GM21723 (cell line): ENCODE results near the gene EPS8.
"Not testable (repeated sequence)": the region's sequence is repeated elsewhere in the genome, so short reads cannot be mapped to it uniquely, and the experiment has no call there.

ENCODE experiments used
- ATAC-seq: cut with Tn5 transposase; IDR thresholded peaks from one replicate; pipeline ENCODE4 v1.9.1; 2021; ENCODE audit warnings: mild to moderate bottlenecking, moderate library complexity; ENCODE audit not compliant: unreplicated experiment

EPS8 gene

DNA sequence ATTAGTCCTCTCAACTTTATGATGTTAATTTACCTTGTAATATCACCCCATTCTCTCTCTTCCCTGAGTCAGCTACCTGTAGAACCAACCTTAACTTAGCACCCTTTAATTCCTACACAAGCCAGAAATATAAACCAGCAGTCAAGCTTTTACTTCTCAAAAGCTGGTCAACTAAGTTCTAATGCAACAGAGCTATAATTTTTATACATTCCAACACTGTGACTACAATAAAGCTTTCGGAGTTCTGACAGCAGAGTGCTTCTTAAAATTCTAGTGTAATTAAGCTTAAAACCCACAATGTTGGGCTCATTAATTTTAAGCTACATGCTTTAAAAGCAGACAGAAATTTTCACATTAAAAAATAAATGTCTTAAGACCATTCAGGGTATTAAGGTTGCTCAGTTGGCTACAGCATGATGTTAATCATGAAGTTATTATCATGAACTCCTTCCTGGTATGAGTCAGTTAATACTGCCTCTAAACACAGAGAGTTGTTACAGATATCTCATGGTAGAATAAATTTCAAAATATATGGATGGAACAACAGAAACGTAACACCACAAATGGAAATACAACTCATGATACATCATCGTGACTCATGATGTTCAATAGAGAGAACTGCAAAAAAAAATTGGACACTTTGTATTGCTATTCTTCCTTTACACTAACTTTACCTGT lies 126.7 kb downstream of the EPS8 start:
- no peak for ATAC-seq

GRCh38 chr12:15651371-15651770 lies 137.8 kb downstream of the EPS8 start:
- ATAC-seq = no peak

GRCh38 chr12:15650399-15651128 lies 138.6 kb downstream of the EPS8 start:
- ATAC-seq = no peak

DNA sequence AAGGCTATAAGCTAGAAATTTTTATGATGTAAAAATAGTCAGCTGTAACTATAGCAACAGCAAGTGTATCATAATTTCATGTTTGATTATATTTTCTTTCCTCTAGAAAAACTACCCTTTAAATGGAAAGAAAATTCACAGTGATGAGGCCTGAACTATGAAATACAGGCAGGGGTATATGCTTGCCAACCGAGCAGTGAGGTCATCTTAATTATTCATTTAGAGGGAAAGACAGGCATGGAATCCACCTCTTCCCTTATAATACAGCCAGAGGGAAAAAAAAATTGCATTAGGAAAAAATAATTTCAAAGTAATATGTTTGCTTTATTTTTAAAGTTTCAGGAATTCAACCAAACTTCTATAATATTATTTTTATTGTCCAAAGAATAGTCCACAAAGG lies 139.8 kb downstream of the EPS8 start:
- ATAC-seq = no peak

DNA sequence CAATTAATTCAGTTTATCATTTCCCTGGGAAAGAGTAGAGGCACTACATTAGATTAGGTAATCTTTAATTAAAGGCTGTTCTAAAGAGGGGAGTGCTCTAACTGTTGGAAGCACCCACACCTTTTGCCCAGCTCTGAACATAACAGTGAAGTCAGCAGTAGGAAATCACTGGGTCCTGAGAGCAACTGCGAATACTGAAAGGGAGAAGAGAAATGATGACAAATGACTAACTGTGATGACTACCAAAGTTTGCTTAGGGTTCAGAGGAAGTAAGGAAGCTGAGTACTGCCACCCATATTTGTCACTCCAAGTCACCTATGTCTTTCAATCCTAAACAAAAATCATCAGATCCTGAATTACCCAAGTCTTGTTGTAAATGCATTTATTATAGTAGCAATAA lies 140.6 kb downstream of the EPS8 start:
- ATAC-seq = no peak

- no peak for ATAC-seq
Measured at GRCh38 chr12:15646581-15646980, 142.6 kb downstream of the EPS8 start.

DNA sequence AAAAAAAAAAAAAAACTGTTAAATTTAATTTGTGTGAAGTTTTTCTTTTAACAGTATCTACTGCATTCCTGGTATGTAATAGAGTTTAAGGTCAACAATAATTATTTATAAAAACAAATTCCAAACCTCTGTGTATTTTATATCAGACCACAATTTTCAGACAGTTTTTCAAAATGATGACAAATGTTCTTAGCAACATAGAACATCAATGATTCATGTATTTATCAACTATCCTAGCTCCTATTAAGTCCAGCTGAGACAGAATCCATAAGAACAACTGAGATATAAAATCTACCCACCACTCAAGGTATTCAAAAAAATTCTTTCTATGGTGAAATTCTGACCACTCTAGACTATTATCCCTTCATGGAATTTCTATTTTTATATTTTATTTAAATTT lies 144.5 kb downstream of the EPS8 start:
- no peak for ATAC-seq

DNA sequence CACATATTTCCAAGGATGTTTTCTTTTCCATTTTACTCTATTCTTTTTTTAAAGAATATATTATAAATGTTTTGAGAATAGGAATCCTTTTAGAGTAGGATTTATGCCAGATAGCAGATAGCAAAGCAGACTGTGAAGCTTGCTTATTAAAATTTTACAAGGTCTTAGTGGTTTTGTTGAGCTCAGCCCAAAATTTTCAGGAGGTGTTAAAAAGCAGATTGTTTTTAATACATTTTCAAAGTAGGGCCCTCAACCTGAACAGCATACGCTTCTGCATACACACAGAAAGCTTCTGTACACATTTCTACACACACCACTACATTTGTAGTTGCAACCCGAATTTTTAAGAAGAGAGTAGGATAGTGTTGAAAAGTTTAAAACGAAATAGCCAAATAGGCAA lies 151.0 kb downstream of the EPS8 start:
- no peak for ATAC-seq

GRCh38 chr12:15636060-15636890 lies 152.9 kb downstream of the EPS8 start:
- no peak for ATAC-seq

GRCh38 chr12:15634010-15634683 lies 155.0 kb downstream of the EPS8 start:
- no peak for ATAC-seq

- no peak for ATAC-seq
Measured at GRCh38 chr12:15633201-15633600, 156.0 kb downstream of the EPS8 start.

DNA sequence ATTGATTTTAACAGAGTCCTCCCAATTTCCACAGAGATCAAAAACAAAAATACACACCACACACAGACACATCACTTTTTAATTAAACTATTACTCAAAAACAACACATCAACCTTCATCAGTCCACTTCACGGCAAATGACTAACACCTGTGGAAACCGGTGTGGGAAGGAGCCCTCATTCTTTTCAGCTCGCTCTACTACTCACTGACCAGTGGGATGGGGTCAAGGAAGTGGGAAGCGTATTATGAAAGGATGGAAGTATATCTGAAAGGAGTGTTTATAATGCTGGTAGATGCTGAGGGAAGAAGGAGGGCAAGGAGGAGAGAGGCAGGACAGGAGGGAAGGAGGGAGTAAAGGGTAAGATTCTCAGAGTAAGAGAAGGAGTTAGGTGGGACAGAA lies 156.5 kb downstream of the EPS8 start:
- ATAC-seq = no peak

- ATAC-seq = no peak
Measured at GRCh38 chr12:15631007-15631715, 158.0 kb downstream of the EPS8 start.

DNA sequence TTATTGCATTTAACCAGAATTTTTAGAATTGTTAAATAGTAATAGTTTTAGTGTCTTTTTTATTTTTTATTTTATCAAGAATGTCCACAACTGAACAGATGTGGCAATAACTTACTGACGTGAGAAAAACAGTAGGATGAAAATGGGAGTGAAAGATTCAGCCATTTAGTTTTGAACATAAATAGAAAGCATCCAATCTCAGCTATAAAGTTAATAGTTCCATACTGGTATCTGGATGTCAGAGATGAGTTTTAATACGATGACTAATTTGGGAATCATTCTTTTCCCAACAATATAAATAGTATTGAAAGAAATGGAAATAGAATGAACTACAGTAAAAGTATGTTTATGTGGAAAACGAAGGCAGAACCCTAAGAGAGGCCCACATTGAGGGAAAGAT lies 159.4 kb downstream of the EPS8 start:
- no peak for ATAC-seq

DNA sequence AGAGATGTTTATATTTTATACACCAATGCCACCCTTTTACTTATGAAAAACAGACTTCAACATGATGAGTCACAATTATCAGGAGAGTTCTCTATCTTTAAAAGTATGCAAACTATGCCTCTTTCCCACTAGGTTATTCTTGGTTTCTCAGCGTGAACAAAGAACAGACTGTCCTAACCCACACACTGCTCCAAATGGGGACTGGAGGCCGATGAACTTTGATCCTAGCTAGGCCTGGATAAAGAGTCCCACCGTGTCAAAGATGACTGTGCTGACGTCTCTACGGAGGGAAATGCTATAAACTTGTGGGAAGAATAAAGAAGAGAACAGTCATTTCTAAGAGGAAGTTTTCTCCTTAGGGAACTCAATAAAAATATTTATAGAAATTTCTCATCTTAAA lies 160.1 kb downstream of the EPS8 start:
- ATAC-seq = no peak

DNA sequence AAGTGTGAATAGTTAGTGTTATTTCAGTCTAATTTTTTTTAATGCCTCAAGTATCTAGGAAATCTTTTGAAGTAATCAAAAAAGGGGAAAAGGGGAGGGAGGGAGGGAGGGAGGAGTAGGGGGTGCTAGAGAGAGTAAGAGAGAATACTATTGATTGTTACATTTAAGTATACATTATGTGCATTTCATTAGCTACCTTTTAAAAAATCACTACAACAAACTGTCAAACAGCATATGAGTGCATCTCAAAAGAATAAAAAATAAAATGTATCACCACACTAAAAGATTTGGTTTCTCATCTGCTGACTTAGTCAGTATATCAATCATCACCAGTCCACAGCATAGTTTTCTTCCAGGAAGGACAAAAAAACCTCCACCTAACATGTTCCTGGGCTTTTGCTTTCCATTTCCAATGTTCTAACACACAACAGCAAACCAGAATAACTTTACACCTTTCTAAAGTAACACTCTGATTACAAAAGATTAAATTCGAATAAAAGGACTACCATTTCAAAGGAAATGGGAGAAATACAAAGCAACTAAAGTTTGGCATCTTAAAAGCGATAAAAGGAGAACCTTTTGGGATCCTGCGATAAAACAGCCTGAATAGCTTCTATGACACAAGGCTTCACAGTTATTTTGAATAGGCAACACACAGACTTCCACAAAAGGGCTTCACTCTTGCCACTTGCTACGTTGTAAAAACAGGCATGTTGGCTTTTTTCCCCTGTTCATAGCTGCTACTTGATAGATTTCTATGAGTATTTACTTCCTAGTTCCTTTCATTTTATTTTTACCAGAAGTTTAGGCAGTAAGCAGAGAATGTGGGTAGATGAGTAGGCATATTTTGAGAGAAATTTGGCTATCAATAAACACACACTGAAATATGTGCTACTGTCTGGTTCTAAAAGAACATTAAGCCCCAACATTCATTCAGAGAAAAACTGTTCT lies 160.9 kb downstream of the EPS8 start:
- ATAC-seq = no peak

DNA sequence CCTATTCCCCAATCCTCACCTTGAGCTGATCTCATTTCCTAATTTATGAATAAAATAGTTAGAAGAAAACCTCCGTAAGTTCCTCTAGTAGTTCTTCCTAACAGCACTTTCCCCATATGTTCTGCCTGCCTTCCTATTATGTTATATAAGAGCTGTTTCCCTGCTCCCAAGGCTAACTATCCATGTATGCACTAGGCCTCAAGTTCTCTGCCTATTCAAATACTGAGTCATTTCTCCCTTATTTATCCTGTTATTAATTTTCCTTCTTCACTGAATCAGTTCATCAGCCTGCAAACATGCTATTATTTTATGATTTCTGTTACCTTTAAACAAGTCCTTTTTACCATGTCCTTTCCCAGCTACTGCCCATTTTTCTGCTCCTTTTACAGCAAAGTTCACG lies 164.1 kb downstream of the EPS8 start:
- no peak for ATAC-seq

- ATAC-seq = no peak
Measured at GRCh38 chr12:15620741-15621539, 168.2 kb downstream of the EPS8 start.

GRCh38 chr12:15616495-15616894 lies 172.7 kb downstream of the EPS8 start:
- not testable (repeated sequence) for ATAC-seq
